Stomach (tissue), 4 donors: ENCODE measurements around the gene CYB561D1.

Experiments
- POLR2A ChIP-seq, 4 donors: fragments of 450-650 bp; IDR thresholded peaks; one replicate each; pipeline ENCODE4 v1.6.1; 2016; ENCODE audit warnings: antibody characterized with exemption in 4 of 4, control low read depth in 2 of 4, mild to moderate bottlenecking in 1 of 4, moderate library complexity in 1 of 4
- POLR2AphosphoS5 ChIP-seq, 3 donors: sonication (generic); formaldehyde crosslinking; IDR thresholded peaks; one replicate each; pipeline ENCODE4 v1.6.1; 2016; ENCODE audit warnings: antibody characterized with exemption in 3 of 3
- TF ChIP-seq, protein P1 (sequence below), 7 experiments: fragments of 450-650 bp in 4 of 7; fragments of 200-600 bp in 3 of 7; sonication (generic) in 3 of 7; IDR thresholded peaks; one replicate each; pipeline ENCODE4 v1.5.1; 2016 to 2019; ENCODE audit warnings: antibody characterized with exemption in 7 of 7, control low read depth in 2 of 7, mild to moderate bottlenecking in 1 of 7

DNA sequence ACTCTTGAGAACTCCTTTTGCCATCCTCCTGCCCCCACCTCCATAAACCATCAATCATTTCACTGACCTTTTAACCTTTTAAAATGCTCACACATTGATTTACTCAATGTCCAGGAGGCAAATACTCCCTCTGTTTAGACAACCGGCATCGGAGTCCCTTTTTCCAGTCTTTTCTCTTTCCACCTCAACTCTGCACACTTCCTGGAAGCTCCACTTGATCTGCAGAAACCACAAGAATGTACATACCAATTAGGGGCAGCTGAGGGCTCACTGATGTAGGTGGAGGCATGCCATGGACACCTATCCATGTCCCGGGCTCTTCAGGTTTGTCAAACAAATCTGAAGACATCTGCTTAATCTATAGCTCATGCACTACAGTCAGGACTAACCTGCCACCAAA is 21.0 kb downstream of the CYB561D1 start:
- TF ChIP-seq, protein P1, sequence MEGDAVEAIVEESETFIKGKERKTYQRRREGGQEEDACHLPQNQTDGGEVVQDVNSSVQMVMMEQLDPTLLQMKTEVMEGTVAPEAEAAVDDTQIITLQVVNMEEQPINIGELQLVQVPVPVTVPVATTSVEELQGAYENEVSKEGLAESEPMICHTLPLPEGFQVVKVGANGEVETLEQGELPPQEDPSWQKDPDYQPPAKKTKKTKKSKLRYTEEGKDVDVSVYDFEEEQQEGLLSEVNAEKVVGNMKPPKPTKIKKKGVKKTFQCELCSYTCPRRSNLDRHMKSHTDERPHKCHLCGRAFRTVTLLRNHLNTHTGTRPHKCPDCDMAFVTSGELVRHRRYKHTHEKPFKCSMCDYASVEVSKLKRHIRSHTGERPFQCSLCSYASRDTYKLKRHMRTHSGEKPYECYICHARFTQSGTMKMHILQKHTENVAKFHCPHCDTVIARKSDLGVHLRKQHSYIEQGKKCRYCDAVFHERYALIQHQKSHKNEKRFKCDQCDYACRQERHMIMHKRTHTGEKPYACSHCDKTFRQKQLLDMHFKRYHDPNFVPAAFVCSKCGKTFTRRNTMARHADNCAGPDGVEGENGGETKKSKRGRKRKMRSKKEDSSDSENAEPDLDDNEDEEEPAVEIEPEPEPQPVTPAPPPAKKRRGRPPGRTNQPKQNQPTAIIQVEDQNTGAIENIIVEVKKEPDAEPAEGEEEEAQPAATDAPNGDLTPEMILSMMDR (IDR thresholded peaks at IDR 0.05) = no peak
- TF ChIP-seq POLR2AphosphoS5 (IDR thresholded peaks at IDR 0.05) = no peak
- no peak for TF ChIP-seq POLR2A (IDR thresholded peaks at IDR 0.05)
